Ovary (tissue), 3 donors: Measurements from ENCODE around the gene ARMC8.

Source experiments
- EP300 ChIP-seq: sonication (generic); formaldehyde crosslinking; IDR thresholded peaks from one replicate; pipeline ENCODE4 v1.6.1; 2017; ENCODE audit warnings: antibody characterized with exemption
- POLR2A ChIP-seq: fragments of 450-650 bp; IDR thresholded peaks from one replicate; pipeline ENCODE4 v1.6.1; 2017; ENCODE audit warnings: antibody characterized with exemption, mild to moderate bottlenecking, moderate library complexity
- TF ChIP-seq, protein P1 (sequence below), 3 donors: fragments of 450-650 bp in 2 of 3; fragments of 200-600 bp in 1 of 3; IDR thresholded peaks; one replicate each; pipeline versions ENCODE4 v1.5.1 to v1.8.0; 2016 to 2022; ENCODE audit warnings: antibody characterized with exemption in 3 of 3, mild to moderate bottlenecking in 1 of 3
- donor health status: DM: no; HTN: no; CAD: no.

DNA sequence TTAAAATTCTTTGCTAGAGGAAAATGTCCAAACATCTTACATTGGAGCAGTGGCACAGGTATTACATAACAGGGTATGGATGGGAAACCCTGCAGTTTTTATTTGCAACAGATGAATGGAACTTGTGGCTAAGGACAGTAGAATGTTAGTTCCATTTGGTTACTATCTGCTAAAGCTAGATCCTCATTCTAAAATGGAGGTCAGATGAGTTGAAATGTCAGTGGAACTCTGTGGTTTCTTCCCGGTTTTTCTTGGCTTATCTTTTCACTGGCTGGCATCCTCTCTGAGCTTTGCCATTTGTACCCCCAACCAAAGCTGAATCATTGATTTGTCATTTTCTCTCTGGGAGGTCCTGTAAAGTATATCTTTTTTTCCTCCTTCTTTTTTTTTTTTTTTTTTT is 68.9 kb downstream of the ARMC8 start:
- TF ChIP-seq, protein P1, sequence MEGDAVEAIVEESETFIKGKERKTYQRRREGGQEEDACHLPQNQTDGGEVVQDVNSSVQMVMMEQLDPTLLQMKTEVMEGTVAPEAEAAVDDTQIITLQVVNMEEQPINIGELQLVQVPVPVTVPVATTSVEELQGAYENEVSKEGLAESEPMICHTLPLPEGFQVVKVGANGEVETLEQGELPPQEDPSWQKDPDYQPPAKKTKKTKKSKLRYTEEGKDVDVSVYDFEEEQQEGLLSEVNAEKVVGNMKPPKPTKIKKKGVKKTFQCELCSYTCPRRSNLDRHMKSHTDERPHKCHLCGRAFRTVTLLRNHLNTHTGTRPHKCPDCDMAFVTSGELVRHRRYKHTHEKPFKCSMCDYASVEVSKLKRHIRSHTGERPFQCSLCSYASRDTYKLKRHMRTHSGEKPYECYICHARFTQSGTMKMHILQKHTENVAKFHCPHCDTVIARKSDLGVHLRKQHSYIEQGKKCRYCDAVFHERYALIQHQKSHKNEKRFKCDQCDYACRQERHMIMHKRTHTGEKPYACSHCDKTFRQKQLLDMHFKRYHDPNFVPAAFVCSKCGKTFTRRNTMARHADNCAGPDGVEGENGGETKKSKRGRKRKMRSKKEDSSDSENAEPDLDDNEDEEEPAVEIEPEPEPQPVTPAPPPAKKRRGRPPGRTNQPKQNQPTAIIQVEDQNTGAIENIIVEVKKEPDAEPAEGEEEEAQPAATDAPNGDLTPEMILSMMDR (IDR thresholded peaks at IDR 0.05), result no peak
- TF ChIP-seq POLR2A, result no peak
- no peak for TF ChIP-seq EP300
